GM18519 (cell line): ENCODE measurements around the gene SYNM.

ENCODE experiments used
- ATAC-seq: cut with Tn5 transposase; IDR thresholded peaks from one replicate; pipeline ENCODE4 v1.9.1; 2021; ENCODE audit warnings: mild to moderate bottlenecking, moderate library complexity; ENCODE audit not compliant: unreplicated experiment, low FRiP score

The SYNM gene

DNA sequence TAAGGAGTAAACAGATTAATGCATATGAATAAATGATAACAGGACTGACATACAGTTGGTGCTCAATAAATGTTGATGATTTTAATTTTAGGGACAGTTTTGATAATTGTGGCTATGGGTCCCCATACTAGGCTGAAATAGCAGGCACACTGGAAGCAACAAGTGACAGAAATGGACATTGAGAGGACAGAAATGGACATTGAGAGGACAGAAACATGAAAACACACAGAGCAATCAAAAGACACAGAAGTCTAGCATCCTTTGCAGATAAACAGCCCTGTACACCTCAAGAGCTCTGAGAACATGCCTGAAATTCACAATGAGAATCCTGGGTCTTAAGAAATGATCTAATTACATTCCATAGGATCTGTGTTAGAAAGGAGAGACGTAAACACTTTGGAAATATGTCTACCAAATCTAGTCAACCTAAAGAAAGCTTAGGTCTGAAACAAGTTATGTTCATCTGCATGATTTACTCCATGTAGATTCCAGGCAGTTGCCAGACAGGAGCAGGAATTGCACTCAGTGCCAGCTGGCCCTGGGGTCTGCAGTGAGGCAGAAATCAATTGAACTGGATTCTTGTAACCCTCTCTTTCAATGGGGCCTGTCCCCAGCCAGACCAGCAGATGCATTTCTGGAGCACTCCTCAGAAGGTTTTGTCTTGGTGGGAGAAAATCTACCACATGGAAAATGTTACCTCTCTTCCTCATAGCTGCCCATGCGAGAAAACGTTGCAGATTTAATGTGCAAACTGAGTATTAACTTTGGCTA lies 60.3 kb downstream of the SYNM start:
- ATAC-seq, result no peak

GRCh38 chr15:99165956-99166689 lies 61.2 kb downstream of the SYNM start:
- no peak for ATAC-seq

- no peak for ATAC-seq
Observed at GRCh38 chr15:99167201-99167600, 62.3 kb downstream of the SYNM start.

- no peak for ATAC-seq
Observed at GRCh38 chr15:99167640-99168039, 62.8 kb downstream of the SYNM start.

DNA sequence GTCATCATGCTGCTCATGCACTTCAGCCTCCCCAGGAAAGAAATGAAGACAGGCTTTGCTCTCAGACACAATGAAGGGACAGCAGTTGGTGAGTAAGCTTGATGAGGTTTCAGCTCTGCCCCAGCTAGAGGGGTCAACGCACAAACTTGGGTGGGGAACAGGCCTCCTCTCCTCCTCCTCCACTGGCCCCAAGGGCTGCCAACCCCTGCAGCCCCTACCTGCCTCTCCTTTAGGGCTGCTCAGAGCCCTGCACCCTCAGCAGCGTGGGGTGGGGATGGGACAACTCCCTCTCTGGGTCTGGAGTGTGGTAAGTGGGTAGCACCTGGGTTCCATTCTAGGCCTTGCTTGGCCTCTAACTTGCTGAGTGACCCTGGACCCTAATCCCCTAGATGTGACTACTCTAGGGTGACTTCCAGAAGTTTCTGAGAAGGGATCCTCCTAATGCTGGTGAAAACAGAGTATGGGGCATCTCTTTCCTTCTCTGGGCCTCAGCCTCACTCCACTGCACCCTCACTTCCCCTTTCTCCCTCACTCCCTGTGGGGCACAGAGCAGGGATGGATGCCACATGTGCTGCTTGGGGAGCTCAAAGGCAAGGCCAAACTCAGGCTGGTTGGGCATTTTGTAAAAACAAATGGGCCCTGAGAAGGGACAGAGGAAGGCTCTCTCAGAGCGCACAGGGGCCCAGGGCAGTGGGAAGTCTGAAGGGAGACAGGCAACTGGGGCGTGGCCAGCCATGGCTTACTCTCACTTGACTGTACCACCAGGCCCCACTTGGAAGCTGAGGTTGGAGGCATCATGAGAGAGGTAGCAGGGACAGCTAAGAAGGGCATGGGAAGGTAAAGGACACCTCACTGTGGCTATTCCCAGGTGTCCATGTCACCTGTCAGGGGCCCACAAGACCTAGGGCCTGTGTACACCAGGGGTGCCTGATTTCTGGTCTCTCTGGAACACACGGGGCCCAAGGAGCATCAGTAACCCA lies 64.0 kb downstream of the SYNM start:
- no peak for ATAC-seq

DNA sequence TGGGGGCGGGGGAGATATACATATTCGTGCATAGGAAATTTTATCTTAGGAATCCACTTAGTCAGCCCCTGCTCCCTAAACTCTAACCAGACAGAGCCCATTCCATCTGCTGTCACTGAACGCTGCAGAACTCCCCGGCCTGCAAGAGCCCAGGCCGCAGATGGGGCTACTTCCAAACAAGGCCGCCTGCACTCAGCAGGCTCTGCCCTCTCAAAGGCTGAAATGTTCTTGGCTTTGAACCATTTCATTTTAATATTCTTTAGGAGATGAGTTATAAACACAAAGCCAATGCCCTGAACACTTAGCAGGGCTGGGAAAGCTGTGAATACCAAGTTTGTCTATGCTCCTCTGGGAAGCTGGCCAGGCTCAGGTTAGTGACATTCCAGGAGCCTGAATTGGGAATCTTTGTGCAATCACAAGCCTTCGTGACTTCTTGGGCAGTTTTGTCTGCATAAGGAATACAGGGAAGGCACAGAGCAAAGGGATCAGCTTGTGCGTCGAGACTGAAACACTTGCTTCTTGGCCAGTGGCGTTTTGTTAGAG lies 65.0 kb downstream of the SYNM start:
- no peak for ATAC-seq

- ATAC-seq, result no peak
Observed at GRCh38 chr15:99170476-99171065, 65.7 kb downstream of the SYNM start.

DNA sequence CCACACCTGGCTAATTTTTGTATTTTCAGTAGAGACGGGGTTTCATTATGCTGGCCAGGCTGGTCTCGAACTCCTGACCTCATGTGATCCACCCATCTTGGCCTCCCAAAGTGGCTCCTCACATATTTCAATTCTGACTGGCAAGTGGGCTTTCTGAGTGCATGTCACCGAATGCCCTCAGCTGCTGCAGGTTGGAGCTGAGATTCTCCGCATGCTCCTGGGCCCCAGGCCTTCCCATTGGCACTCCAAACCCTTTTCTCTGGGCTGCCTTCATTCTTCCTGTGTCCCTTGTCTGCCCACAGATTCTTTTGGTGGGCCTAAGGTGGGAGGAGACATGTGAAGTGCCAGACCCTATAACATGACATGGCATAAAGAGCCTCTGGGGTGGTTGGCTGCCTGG lies 67.3 kb downstream of the SYNM start:
- no peak for ATAC-seq

DNA sequence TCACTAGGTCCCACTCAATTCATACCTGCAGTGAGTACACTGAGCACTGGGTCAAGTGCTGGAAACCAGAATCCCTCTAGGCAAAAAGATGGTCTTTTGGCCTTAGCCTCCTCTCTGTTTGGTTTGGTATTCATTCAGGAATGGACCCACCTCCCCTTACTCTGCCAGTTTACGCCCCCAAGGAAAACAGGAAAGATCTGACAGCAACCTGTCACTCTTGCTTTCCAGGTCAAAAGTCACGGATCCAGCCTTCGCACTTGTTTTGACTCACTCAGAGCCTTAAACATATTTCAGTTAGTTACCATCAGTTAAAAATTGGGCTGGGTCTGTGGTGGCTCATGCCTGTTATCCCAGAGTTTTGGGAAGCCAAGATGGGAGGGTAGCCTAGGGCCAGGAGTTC lies 68.1 kb downstream of the SYNM start:
- ATAC-seq, result no peak

- ATAC-seq, result no peak
Observed at GRCh38 chr15:99174567-99175395, 69.9 kb downstream of the SYNM start.

- no peak for ATAC-seq
Observed at GRCh38 chr15:99176757-99177156, 71.9 kb downstream of the SYNM start.

DNA sequence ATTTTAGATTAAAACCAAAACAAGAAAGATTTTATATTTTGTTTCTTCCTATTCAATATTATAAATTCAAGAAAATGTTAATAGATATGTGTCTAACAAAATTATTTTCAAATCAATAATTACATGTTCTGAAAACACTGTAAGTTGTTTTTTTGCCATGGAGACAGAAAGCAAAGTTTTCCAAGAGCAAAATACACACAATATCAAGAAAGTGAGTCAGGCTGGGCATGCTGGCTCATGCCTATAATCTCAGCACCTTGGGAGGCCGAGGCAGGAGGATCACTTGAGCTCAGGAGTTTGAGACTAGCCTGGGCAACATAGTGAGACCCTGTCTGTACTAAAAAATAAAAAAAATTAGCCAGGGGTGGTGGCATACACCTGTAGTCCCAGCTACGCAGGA lies 72.8 kb downstream of the SYNM start:
- ATAC-seq, result no peak

GRCh38 chr15:99180086-99180963 lies 75.4 kb downstream of the SYNM start:
- ATAC-seq, result no peak

DNA sequence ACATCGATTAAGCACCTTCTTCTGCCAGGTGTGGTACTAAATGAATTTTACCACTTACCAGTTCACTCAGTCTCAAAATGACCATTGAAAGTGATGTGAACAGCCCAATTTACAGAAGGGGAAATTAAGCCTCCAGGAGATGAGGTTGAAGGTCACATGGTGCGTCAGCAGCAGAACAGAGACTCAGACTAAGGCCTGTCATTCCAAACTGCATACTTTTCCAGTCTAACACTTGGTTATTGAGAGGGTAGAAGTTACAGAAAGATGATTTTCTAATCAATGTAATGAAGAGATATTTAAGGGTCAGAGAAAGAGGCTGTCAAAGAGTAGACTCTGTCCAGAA lies 76.1 kb downstream of the SYNM start:
- ATAC-seq, result no peak

DNA sequence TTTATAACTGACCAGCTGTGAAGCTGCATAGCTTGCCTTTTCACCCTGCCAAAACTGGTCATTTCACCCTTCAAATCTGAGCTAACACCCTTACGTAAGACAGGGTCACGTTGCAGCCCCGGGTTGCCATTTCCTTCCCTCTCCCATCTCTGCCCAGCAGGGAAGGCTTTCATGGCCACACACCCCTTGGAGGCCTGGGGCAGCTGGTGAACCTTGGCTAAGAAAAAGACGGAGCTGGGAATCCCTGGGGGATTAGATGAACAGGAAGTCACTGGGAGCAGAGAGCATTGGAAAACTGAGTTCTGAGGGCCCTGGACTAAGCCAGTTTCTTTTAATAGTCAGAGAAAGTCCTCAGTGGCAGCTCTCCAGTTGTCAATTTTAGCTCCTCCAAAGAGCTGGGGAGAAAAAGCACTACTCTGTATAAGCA lies 76.7 kb downstream of the SYNM start:
- no peak for ATAC-seq

DNA sequence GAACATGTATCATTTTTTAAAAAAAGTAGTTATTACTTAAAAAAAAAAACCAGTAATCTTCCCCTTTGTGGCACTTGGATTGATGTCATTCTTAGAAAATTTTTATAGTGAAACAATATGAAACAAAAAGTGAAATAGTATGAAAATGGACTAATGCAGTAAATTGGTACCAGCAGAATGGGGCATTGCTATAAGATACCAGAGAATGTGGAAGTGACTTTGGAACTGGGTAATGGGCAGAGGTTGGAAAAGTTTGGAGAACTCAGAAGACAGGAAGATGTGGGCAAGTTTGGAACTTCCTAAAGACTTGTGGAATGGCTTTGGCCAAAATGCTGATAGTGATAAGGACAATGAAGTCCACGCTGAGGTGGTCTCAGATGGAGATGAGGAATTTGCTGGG lies 77.9 kb downstream of the SYNM start:
- ATAC-seq, result no peak
